ENCODE data around the gene MTCP1. TPM values are rescaled to one million over a fixed set of nuclear protein-coding genes. Genes with fewer than 3 reads are reported as not detected.
A peak's percentile ranks its signal among the peaks of the same experiment; 100 is the strongest.

MTCP1 gene
- total RNA-seq, 2 donors from 2014 or later: 0.43 to 0.85 TPM

- TF ChIP-seq, protein P1, sequence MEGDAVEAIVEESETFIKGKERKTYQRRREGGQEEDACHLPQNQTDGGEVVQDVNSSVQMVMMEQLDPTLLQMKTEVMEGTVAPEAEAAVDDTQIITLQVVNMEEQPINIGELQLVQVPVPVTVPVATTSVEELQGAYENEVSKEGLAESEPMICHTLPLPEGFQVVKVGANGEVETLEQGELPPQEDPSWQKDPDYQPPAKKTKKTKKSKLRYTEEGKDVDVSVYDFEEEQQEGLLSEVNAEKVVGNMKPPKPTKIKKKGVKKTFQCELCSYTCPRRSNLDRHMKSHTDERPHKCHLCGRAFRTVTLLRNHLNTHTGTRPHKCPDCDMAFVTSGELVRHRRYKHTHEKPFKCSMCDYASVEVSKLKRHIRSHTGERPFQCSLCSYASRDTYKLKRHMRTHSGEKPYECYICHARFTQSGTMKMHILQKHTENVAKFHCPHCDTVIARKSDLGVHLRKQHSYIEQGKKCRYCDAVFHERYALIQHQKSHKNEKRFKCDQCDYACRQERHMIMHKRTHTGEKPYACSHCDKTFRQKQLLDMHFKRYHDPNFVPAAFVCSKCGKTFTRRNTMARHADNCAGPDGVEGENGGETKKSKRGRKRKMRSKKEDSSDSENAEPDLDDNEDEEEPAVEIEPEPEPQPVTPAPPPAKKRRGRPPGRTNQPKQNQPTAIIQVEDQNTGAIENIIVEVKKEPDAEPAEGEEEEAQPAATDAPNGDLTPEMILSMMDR (IDR thresholded peaks at IDR 0.05): no peak
- H3K9me3 ChIP-seq: no peaks in the 10 kb centered on the region
- no peaks in the 10 kb centered on the region for H3K27me3 ChIP-seq
- no peak overlapping the region for H3K27ac ChIP-seq
- no peaks in the 10 kb centered on the region for H3K4me1 ChIP-seq
- H3K4me3 ChIP-seq: no peak overlapping the region
- DNase-seq (ENCODE audit: low spot score): no peak
- H3K36me3 ChIP-seq: no peaks in the 10 kb centered on the region
These were observed 35.0 kb upstream of the MTCP1 start for GRCh38 chrX:155105919-155106318.

DNA sequence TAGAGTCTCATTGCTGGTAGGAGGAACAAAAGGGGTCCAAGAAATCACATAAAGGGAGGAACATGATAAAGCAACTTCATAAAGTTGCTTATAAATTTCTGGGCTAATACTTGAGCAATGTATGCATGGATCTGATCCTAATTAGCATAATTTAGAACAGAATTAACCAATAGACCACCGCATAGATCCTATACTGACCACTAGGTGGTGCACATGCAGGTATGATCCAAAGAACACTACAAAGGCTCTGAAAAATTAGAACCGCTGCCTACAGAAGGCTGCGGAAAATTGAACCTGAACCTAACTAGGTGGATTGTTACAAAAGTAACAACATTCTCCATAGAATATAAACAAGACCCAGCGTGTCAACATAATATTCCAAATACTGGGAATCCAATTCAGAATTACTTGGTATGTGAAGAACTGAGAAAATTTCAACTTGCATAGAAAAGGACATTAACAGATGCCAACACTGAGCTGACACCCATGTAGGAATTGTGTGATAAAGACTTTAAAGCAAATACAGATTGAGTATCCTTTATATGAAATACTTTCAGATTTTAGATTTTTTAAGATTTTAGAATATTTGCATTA is 23.6 kb upstream of the MTCP1 start:
- H3K27ac ChIP-seq: no peak overlapping the region
- no peaks in the 10 kb centered on the region for H3K4me1 ChIP-seq
- H3K9me3 ChIP-seq: no peaks in the 10 kb centered on the region
- TF ChIP-seq, protein P1 (IDR thresholded peaks at IDR 0.05): peak; percentile 31 to 73
- no peak for DNase-seq (ENCODE audit: low spot score)
- H3K27me3 ChIP-seq: no peaks in the 10 kb centered on the region
- no peak overlapping the region for H3K4me3 ChIP-seq
- H3K36me3 ChIP-seq: no peaks in the 10 kb centered on the region

- H3K36me3 ChIP-seq: peaks cover 10% of the 10 kb centered on the region
- no peak for DNase-seq (ENCODE audit: low spot score)
- H3K4me1 ChIP-seq: no peaks in the 10 kb centered on the region
- no peak overlapping the region for H3K4me3 ChIP-seq
- H3K9me3 ChIP-seq: no peaks in the 10 kb centered on the region
- H3K27ac ChIP-seq: no peak overlapping the region
- TF ChIP-seq, protein P1 (IDR thresholded peaks at IDR 0.05): no peak
- H3K27me3 ChIP-seq: no peaks in the 10 kb centered on the region
These were observed 16.2 kb upstream of the MTCP1 start for GRCh38 chrX:155086961-155087735.

DNA sequence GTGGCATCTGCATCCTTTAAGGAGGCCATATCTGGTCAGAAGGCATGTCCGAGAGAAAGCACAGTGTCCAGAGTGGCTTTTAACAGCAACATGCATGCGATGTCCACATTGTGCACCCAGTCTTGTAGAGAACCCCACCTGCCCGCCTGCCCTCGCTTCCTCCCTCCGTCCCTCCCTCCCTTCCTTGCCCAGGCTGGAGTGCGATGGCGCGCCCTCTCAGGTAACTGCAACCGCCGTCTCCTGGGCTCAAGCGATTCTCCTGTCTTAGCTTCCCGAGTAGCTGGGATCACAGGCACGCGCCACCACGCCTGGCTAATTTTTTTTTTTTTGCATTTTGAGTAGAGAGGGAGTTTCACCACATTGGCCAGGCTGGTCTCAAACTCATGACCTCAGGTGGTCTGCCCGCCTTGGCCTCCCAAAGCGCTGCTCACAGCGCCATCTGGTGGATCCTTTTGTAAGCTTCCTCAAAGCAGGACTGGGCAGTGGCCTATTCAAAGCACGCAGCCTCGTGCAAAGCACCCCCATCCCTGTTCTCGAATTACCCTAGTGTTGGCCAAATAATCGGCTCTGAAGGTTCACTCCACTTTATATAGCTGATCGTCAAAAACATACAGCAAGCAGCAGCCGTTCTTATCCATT is 15.4 kb upstream of the MTCP1 start:
- Histone ChIP-seq H3K9me3 (no peaks in the 10 kb centered on the region), H3K4me1 (no peaks in the 10 kb centered on the region), H3K27ac (no peak overlapping the region), H3K27me3 (no peaks in the 10 kb centered on the region), H3K36me3 (peaks cover 10% of the 10 kb centered on the region), H3K4me3 (no peak overlapping the region)
- DNase-seq (ENCODE audit: low spot score): no peak
- TF ChIP-seq, protein P1 (IDR thresholded peaks at IDR 0.05): peak in 1 of 2 donors; percentile 60

DNA sequence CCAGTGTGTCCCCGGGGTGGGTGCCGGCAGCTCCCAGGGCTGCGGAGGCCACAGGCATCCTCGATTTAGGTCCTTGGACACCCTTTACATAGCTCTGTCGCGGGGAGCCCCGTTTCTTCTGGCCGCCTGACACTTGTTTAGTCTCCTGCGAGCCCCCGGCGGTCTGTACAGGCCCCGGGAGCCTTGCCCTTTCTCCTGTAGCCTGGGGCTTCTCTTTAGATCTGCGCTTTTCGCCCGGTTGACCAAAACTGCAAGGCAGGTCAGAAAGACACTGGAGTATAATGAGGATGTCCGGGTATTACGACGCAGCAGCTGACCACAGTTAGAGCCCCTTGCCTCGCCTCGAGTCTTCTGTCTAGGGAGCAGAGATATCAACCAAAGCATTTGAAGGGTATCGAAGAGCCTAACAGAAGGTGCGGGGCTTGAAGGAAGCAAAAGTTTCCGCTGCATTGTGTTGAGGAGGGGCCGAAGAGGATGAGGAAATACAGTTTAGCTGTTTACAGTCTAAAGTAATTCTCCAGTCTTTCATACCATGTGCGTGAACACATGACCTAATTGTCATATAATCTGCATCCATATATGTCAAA is 851 bp upstream of the MTCP1 start:
- H3K27me3 ChIP-seq: no peaks in the 10 kb centered on the region
- H3K4me1 ChIP-seq: no peaks in the 10 kb centered on the region
- TF ChIP-seq, protein P1 (IDR thresholded peaks at IDR 0.05): no peak
- no peaks in the 10 kb centered on the region for H3K36me3 ChIP-seq
- H3K27ac ChIP-seq: peak overlapping the region; percentile 70 to 78
- DNase-seq (ENCODE audit: low spot score): no peak
- H3K4me3 ChIP-seq: peak overlapping the region; percentile 51 to 55
- H3K9me3 ChIP-seq: no peaks in the 10 kb centered on the region

Measured in right atrium auricular region (tissue), 2 donors.